ENCODE measurements around the gene GYS1.

DNA sequence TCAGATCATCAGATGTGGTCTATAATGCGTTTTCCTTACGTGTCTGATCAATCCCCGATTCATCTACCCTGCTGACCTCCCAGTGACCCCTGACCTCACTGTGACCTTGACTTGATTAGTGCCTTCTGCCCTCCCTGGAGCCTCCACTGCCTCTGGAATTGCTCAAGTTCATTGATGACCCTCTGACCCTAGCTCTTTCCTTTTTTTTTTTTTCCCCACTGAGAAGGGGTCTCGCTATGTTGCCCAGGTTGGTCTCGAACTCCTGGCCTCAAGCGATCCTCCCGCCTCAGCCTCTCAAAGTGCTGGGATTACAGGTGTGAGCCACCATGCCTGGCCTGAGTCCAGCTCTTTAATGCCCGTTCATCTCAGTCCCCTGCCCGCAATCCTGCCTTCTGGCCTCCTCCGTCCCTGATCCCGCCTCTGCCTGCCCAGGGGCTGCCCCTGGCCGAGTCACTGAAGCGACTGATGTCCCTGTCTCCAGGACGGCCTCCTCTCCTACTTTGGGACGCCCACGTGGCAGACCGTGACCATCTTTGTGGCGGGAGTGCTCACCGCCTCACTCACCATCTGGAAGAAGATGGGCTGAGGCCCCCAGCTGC is 32.0 kb downstream of the GYS1 start:
- TF ChIP-seq, protein P1, sequence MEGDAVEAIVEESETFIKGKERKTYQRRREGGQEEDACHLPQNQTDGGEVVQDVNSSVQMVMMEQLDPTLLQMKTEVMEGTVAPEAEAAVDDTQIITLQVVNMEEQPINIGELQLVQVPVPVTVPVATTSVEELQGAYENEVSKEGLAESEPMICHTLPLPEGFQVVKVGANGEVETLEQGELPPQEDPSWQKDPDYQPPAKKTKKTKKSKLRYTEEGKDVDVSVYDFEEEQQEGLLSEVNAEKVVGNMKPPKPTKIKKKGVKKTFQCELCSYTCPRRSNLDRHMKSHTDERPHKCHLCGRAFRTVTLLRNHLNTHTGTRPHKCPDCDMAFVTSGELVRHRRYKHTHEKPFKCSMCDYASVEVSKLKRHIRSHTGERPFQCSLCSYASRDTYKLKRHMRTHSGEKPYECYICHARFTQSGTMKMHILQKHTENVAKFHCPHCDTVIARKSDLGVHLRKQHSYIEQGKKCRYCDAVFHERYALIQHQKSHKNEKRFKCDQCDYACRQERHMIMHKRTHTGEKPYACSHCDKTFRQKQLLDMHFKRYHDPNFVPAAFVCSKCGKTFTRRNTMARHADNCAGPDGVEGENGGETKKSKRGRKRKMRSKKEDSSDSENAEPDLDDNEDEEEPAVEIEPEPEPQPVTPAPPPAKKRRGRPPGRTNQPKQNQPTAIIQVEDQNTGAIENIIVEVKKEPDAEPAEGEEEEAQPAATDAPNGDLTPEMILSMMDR (IDR thresholded peaks at IDR 0.05), result no peak
- TF ChIP-seq POLR2A (IDR thresholded peaks at IDR 0.05), result no peak
- no peak for TF ChIP-seq POLR2AphosphoS5 (IDR thresholded peaks at IDR 0.05)

All from suprapubic skin (tissue), 4 donors.